ENCODE measurements around the gene CNGB1.
"Not testable (repeated sequence)": the region's sequence is repeated elsewhere in the genome, so short reads cannot be mapped to it uniquely, and the experiment has no call there.

Gene CNGB1

DNA sequence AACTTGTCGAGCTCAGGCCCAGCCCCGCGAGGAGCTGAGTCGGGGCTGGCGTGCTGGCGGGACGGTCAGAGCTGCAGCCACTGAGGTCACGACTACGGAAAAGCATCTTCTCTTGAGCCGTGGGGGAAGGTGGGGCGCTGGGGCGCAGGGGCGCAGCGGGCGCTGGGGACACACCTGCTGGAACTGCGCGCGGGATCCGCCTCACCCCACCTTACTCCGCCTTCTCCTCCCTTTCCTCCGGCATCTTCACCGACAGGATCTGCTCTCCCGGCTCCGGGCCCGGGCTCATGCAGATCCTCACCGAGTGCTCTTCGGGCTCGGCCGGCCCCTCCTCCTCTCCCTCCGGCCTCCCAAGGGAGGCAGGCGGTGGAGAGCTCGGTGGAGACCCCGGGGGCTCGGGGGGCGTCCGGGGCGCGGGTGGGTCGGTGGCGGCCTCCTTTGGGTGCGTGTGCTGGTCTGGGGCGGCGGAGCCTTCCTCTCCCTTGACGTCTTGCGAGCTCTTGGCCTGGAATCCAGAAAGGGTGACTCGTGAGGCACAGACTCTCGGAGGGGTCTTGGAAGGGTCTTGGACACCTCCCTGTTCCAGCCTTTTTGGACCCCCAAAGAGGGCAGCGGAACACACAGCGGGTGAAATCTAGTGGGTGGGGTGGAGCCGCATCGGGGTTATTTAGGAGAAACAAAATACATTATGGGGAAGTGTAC is 86.8 kb downstream of the CNGB1 start:
- no peak for DNase-seq

DNA sequence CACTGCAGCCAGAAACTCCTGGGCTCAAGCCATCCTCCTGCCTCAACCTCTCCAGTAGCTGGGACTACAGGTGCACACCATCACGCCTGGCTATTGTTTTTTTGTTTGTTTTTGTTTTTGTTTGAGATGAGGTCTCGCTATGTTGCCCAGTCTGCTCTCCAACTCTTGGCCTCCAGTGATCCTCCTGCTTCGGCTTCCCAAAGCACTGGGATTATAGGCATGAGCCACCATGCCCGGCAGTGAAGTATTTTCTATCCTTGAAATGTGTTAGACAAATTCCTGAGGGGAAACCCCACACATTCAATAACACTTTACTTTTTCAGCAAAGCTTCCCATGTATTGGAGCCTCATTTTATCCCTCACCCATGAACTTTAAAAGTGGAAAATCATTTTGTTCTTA is 87.4 kb downstream of the CNGB1 start:
- no peak for DNase-seq

DNA sequence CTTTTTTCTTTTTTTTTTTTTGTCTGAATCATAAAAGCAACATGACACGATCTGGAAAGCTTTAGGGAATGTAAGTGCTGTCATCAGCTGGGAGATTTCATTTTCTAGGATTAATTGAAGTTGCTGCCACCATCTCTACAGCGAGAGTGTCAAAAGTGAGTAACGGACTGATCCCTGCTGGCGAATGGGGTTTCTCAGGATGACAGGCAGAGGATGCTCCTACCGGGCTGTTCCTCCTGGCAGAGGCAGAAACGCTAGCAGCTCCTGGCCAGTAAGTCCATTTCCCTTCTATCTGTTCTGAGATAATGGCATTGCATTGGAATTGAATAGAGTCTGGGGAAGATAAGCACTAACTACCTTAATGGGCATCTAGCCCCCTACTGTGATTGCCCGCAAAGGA is 88.1 kb downstream of the CNGB1 start:
- DNase-seq, result no peak

DNA sequence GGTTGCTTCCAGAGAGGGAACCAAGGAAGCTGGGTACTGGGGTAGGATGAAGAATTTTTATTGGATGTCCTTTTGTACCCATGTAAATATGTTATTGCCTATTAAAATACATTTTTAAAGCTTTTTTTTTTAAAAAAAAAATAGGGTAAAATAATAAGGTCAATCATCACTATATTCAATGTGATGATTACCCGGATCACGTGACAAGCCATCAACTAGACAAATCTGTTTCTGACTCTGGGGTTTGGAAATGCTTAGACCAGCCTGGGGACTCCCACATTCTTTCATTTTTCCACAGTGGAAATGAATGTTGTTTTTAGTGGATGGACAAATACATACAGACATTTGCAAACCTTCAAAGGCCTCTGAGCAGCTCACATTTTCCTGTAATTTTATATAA is 88.7 kb downstream of the CNGB1 start:
- no peak for DNase-seq

DNA sequence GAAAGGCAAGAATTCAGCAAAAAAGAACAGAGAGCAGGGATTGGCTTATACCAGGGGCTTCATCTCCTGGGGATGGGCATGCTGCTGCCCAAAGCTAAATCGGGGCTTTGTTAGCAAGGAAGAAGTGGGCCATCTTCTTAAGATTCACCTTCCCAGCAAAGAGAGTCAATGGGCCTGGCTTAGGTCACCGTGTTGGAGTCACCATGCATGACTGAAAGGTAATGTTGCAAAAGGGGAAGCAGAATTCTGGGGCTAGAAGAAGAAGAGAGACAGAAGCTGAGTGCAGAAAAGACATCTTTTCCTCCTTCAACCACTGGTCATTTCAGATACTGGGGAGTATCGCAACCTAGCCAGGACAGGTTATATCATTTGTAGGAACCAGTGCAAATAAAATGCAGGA is 92.3 kb downstream of the CNGB1 start:
- no peak for DNase-seq

DNA sequence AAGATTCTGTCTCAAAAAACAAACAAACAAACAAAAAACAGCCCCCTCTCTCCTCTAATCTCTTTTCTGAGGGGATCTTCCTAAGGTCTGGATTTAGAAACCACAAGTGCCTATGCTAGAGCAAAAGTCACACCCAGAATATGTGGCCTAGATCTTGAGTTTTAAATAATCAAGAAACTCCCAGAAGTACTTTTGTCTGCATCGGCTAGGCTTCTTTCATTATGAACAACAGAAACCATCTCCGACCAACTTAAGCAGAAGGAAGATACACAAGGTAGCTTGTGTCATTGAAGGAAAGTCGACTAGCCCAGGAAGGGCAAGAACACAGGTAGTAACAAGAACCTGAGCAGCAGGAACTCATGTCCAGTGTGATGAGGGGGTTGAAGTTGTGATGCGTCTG is 94.7 kb downstream of the CNGB1 start:
- no peak for DNase-seq

DNA sequence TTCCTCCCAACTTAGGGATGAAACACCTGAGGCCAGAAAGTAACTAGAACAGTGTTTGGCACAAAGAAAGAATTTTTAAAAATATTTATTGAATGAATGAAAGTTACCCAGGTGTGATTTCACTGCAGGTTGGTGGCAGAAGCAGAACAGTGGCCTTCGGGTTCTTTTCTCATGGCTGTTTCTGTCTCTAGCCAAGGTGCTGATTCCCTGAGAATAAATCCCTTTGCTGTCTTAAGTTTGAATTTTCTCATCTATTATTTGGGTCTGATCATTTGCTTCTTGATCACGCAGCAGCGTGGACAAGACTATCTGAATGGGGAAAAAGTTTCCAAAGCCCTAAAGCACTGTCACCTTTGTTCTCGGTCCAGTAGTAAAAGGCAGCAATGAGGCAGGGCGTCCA is 95.6 kb downstream of the CNGB1 start:
- no peak for DNase-seq

DNA sequence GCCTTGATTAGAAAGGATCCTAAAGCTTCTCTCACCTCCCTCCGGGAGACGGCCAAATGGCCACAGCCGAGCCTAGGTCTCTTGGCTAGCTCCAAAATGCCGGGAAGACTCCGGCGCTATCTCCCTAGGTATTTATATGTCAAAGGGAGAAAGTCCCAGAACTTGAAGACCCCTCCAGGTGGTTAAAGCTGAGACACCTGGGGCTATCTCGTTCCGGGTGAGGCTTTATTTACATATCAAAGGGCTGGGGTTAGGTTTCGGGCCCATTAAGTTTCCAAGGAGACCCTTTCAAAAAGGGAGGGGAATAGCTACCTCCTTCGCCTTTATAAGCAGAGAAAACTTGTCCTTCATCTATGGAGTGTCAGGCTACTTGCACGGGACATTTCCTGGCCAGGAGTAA is 97.7 kb downstream of the CNGB1 start:
- no peak for DNase-seq

DNA sequence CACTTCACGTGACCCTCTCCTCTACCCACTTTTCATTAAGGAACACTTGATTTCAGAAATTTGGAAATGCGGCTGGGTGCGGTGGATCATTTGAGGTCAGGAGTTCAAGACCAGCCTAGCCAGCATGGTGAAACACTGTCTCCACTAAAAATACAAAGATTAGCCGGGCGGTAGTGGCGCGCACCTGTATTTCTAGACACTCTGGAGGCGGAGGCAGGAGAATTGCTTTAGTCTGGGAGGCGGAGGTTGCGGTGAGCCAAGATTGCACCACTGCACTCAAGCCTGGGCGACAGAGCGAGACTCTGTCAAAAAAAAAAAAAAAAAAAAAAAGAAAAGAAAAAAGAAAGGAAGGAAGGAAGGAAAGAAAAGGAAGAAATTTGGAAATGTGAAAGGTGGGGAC is 98.2 kb downstream of the CNGB1 start:
- DNase-seq, result not testable (repeated sequence)

DNA sequence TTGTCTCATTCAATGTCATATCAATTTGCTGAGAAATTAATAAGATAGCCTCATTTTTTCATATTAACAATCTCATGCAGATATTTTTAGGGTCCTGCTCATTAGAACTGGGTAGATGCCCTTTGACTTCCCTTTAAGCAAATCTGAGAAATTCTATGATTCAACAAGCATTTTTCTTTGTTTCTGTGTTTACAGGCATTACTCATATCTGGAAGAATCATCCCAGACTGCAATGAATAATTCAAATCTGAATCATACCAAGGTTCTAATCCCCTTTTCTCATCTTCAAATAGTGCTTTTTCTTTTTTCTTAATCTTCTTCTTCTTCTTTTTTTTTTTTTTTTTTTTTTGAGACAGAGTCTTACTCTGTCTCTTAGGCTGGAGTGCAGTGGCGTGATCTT is 99.5 kb downstream of the CNGB1 start:
- no peak for DNase-seq

DNA sequence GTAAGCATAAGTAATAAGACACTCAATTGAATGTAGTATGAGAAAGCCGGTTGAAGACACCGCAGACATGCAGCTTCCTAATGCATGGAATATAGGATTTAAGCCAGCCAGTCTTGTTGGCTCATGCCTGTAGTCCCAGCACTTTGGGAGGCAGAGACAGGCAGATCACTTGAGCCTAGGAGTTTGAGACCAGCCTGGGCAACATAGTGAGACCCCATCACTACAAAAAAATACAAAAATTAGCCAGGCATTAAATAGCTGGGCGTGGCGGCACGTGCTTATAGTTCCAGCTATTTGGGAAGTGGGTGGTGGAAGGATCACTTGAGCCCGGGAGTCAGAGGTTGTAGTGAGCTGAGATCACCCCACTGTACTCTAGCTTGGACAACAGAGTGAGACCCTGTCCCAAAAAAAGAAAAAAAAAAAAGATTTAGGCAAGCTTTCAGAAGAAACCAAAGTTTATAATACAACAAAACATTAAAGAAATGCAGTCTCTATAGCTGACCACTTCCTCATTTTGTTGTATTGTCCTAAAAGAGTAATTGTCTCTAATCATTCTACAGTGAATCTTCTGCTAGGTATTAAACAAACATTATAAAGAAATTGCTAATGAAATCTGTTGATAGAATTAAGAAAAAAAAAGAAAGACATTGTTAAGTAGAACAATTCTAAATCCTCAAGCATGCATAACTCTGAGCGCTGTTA is 100.0 kb downstream of the CNGB1 start:
- no peak for DNase-seq

DNA sequence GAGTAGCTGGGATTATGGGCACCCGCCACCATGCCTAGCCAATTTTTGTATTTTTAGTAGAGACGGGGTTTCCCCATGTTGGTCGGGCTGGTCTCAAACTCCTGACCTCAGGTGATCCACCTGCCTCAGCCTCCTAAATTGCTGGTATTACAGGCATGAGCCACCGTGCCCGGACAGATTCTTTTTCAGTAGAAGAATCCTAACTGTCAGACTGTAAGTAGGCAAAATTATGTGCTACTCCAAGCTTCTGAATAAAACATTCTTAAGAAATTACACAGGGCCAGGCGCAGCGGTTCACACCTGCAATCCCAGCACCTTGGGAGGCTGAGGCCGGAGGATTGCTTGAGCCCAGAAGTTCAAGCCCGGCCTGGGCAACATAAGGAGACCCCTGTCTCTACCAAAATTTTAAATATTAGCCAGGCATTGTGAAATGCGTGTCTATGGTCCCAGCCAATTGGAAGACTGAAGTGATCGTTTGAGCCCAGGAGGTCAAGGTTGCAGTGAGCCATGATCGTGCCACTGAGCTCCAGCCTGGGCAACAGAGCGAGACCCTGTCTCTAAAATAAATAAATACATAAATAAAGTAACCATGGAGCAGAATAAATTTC is 101.9 kb downstream of the CNGB1 start:
- DNase-seq, result no peak

DNA sequence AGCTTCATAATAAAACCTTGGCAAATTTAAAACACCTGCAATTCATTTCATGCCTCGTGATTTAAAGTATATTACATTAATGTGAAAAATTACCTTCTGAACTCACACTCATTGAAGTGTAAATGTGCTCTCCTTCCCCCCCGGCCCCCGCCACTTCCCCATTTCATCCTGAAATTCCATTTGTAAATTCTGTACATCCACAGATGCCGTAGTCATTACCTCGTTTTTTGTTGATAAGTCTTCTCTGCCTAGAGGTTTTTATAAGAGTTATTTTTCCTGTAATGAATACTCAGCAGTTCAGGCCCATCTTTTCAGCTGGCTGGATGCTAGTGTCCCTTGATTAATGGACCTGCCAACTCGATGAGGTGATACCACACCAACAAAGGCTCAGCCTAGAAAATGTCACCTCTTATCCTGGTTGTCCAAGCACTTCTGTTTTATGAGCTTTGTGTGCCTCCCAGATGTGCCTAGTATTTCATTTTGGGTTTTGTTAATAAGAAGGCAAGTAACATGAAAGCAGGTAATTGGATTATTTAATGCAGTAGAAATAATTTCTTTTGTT is 103.8 kb downstream of the CNGB1 start:
- no peak for DNase-seq

DNA sequence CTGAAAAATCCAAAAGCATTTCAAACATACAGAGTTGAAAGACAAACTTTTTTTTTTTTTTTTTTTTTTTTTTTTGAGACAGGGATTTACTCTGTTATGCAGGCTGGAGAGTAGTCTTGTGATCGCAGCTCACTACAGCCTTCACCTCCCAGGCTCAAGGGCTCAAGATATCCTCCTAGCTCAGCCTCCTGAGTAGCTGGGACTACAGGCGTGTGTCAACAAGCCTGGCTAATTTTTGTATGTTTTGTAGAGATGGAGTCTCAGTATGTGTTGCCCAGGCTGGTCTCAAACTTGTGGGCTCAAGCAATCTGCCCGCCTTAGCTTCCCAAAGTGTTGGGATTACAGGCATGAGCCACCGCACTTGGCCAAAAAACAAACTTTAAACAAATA is 104.4 kb downstream of the CNGB1 start:
- no peak for DNase-seq

DNA sequence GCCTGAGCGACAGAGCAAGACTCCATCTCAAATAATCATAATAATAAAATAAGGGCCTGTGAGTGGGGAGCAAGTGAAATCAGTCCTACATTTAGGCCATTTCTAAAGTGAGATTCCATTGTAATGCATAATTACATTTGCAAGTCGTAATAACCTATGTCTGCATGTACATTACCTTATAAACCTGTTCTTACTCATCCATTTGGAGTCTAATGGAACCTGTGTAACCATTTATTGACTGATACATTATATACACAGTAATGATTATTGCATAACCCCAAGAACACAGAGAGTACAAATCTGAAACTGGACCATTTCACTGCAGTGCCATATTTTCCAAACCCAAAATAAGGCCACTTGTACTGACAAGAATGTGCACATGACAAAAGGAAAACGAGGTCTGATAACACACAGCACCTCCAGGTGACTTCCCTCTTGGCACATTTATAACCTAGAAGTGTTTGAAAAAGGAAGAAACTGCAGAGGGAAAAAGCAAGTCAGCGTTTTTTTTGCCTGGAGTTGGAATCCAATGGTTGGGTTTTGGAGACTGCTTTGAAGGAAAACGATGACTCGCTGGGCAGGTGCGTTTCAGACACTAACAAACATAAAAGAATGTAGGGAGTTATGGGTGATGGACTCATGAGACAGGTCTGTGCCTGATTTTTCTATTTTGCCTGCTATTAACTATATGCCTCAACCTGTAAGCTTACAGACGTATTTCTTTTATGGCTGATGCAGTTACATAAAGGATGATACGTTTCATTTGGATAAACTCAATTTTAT is 105.0 kb downstream of the CNGB1 start:
- DNase-seq, result no peak

DNA sequence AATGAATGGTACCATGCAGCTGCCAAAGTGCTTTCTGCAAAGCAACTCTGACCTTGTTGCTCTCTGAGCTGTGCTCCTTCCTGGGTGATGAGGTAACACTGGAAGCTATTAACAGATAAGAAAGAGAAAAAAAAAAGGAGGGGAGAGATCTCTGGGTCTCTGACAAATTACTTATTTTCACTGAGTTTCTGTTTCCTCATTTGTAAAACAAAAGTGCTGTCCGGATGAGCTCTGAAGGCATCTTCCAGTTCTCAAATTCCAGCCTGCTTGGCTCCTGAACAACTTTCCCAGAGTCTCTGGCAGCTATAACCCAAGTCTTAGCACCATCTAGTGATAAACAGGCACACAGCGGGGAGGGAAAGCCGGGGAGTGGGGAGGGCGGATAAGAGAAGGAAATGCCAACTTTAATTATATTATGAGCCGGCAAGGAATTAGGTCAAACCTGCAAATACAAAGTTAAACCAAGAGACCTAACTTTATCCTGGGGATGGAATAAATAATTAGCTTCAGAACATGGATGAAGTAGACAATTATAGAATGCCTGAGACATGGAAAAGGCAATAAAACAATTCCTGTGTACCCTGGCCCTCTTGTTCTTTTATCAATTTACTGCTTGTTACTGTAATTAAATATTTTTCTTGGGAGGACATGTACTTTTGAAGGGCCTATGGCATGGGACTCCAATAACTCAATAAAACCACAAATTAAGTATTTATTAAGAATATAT is 107.3 kb downstream of the CNGB1 start:
- no peak for DNase-seq

DNA sequence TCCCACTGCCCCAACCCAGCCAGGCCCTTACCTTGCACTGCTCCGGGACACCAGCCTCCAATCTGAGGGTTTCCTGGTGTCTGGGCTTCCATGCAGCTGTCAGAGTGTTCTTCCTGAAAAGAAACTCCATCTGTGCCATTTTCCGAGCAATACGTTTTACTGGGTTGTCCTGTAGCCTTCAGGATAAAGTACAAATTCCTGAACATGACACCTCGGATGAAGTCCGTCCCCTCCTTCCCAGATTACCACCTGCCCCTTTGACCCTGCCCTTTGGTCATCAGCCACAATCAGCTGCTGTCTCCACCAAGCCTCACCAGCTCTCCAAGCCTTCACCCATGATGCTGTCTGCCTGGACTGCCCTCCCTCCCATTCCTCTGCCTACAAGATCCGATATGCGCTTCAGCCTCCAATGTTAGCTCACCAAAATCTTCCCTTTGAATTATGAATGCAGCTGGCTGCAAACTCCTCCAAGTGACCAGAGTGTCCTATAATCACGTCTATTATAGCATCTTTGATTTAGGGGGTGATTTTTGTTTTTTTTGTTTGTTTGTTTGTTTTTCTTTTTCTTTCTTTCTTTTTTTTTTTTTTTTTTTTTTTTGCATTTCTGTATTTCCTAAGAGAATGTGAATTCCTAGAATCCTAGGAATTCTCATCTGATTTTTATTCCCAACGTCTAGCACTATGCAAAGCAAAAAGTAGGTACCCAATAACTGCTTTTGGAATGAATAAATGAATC is 108.1 kb downstream of the CNGB1 start:
- DNase-seq, result no peak

DNA sequence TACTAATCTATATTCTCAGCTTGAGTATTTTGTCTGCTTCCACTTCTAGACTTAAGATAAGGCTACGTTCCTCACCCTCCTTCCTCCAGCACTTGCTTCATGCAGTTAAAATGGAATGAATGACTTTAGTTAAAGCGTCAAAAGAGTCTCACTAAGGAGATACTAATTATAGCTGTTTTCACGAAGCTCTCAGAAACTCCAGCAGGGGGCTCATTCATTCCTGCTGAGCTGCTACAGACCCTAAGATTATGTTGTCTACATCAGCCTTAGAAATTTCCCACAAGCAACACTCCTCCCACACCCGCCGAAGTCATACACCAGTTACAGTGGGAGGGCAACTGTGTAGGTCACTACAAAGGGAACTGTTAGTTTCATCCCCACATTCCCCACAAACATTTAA is 111.6 kb downstream of the CNGB1 start:
- DNase-seq, result no peak

DNA sequence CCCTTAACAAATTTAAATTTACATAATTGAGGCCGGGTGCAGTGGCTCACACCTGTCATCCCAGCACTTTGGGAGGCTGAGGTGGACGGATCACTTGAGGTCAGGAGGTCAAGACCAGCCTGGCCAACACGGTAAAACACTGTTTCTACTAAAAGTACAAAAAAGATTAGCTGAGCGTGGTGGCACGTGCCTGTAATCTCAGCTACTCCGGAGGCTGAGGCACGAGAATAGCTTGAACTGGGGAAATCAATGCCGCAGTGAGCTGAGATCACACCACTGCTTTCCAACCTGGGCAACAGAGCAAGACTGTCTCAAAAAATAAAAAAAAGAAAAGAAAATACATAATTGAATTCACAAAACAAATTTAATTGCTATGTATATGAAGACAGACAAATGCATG is 112.3 kb downstream of the CNGB1 start:
- no peak for DNase-seq

DNA sequence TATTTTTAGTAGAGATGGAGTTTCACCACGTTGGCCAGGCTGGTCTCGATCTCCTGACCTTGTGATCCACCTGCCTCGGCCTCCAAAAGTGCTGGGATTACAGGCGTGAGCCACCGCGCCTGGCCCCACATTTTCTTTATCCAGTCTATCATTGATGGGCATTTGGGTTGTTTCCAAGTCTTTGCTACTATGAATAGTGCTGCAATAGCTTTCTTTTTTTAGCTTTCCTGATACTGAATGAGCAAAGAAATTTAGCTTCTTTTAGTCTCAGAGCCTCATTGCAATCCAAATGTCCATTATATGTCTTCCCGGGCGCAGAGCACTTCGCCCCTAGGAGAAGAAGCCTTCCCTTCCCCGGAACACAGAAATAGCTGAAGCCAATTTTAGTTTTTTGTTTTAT is 112.9 kb downstream of the CNGB1 start:
- DNase-seq, result not testable (repeated sequence)

DNA sequence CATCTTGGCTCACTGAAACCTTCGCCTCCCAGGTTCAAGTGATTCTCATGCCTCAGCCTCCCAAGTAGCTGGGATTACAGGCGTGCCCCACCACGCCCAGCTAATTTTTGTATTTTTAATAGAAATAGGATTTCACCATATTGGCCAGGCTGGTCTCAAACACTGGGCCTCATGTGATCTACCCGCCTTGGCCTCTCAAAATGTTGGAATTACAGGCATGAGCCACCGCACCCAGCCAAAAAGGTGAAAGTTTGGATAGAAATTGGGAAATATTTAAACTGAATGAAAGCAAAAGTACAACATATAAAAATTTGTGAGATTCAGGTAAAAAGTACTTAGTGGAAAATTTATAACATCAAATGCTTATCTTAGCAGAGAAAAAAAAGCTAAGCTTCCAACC is 115.7 kb downstream of the CNGB1 start:
- no peak for DNase-seq

DNA sequence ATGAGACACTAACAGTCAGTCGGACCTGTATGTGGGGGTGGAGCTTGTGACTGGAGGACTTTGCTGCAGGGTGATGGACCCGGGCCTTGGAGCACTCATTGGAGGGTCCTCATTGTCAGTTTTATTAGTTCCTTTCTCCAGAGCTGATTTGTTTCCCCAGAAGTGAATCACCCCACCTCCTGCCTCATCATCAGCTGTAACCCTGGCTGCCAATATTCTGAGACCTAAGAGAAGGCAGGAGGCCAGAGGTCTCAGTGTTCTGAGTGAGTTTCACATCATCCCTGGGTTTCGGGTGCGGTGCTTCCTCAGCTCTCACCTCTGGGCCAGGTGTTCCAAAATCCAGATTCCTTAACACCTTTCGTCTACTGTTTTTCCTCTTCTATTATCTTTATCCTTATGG is 118.7 kb downstream of the CNGB1 start:
- DNase-seq, result no peak

Measured in T-helper 9 cell (primary cell).